Lower leg skin (tissue), 3 donors: ENCODE results near the gene CEBPZOS.

ENCODE experiments used
- CTCF ChIP-seq, 3 donors: fragments of 450-650 bp; IDR thresholded peaks; one replicate each; pipeline ENCODE4 v1.5.1; 2016; ENCODE audit warnings: antibody characterized with exemption in 3 of 3, mild to moderate bottlenecking in 3 of 3, moderate library complexity in 2 of 3
- POLR2A ChIP-seq, 2 donors: fragments of 450-650 bp; IDR thresholded peaks; one replicate each; pipeline ENCODE4 v1.6.1; 2016 to 2017; ENCODE audit warnings: antibody characterized with exemption in 2 of 2, mild to moderate bottlenecking in 1 of 2, moderate library complexity in 1 of 2

- TF ChIP-seq CTCF (IDR thresholded peaks at IDR 0.05): no peak
- no peak for TF ChIP-seq POLR2A (IDR thresholded peaks at IDR 0.05)
Observed at GRCh38 chr2:37246205-37246604, 49.9 kb downstream of the CEBPZOS start.
